Suprapubic skin (tissue), 4 donors: ENCODE measurements around the gene SYNE2.

Source experiments
- CTCF ChIP-seq, 2 donors: fragments of 200-600 bp in 1 of 2; fragments of 450-650 bp in 1 of 2; sonication (generic) in 1 of 2; IDR thresholded peaks; one replicate each; pipeline ENCODE4 v1.5.1; 2016 to 2019; ENCODE audit warnings: antibody characterized with exemption in 2 of 2, mild to moderate bottlenecking in 1 of 2, moderate library complexity in 1 of 2
- POLR2A ChIP-seq, 2 donors: fragments of 450-650 bp; IDR thresholded peaks; one replicate each; pipeline ENCODE4 v1.6.1; 2017; ENCODE audit warnings: antibody characterized with exemption in 2 of 2, mild to moderate bottlenecking in 2 of 2, moderate library complexity in 2 of 2
- POLR2AphosphoS5 ChIP-seq, 3 donors: sonication (generic); formaldehyde crosslinking; IDR thresholded peaks; one replicate each; pipeline ENCODE4 v1.6.1; 2017; ENCODE audit warnings: antibody characterized with exemption in 3 of 3

- TF ChIP-seq CTCF (IDR thresholded peaks at IDR 0.05) (no peak), POLR2AphosphoS5 (IDR thresholded peaks at IDR 0.05) (no peak), POLR2A (IDR thresholded peaks at IDR 0.05) (no peak)
Observed at GRCh38 chr14:64064447-64064846, 211.6 kb downstream of the SYNE2 start.
